Gastroesophageal sphincter (tissue), 4 donors: ENCODE measurements around the gene DMBT1. TPM values are rescaled to one million over a fixed set of nuclear protein-coding genes. Genes with fewer than 3 reads are reported as not detected.

ENCODE experiments used
- ATAC-seq: fragments of 150-250 bp; one replicate; pipeline ENCODE4 v1.9.1; 2016; ENCODE audit warnings: mild to moderate bottlenecking, moderate library complexity
- H3K27ac ChIP-seq, 4 donors: fragments of 200-600 bp; sonication (generic) in 3 of 4; 1 replicate in 3 of 4; 2 replicates in 1 of 4; pipeline ENCODE4 v1.5.1; 2016 to 2019
- H3K27me3 ChIP-seq: fragments of 200-600 bp; sonication (generic); one replicate; pipeline ENCODE4 v1.5.1; 2019
- H3K36me3 ChIP-seq, 2 donors: fragments of 200-600 bp; sonication (generic); one replicate each; pipeline ENCODE4 v1.5.1; 2019; ENCODE audit warnings: control low read depth in 1 of 2
- H3K4me1 ChIP-seq, 3 donors: fragments of 200-600 bp; sonication (generic); 1 replicate in 2 of 3; 2 replicates in 1 of 3; pipeline ENCODE4 v1.5.1; 2016 to 2019; ENCODE audit warnings: control low read depth in 2 of 3
- H3K4me3 ChIP-seq, 2 donors: fragments of 200-600 bp; sonication (generic); one replicate each; pipeline ENCODE4 v1.5.1; 2019; ENCODE audit warnings: mild to moderate bottlenecking in 1 of 2, moderate library complexity in 1 of 2
- H3K9me3 ChIP-seq, 3 donors: fragments of 200-600 bp; sonication (generic); one replicate each; pipeline ENCODE4 v1.5.1; 2017 to 2019; ENCODE audit warnings: control low read depth in 2 of 3
- CTCF ChIP-seq, 4 experiments: fragments of 200-600 bp in 2 of 4; fragments of 450-650 bp in 2 of 4; sonication (generic) in 1 of 4; IDR thresholded peaks; one replicate each; pipeline ENCODE4 v1.5.1; 2017 to 2019; ENCODE audit warnings: antibody characterized with exemption in 4 of 4, mild to moderate bottlenecking in 2 of 4, moderate library complexity in 2 of 4
- EP300 ChIP-seq: sonication (generic); formaldehyde crosslinking; IDR thresholded peaks from one replicate; pipeline ENCODE4 v1.6.1; 2017; ENCODE audit warnings: antibody characterized with exemption, mild to moderate bottlenecking
- POLR2A ChIP-seq, 2 donors: fragments of 450-650 bp; IDR thresholded peaks; one replicate each; pipeline ENCODE4 v1.6.1; 2017; ENCODE audit warnings: antibody characterized with exemption in 2 of 2, mild to moderate bottlenecking in 2 of 2, moderate library complexity in 1 of 2
- POLR2AphosphoS5 ChIP-seq: sonication (generic); formaldehyde crosslinking; IDR thresholded peaks from one replicate; pipeline ENCODE4 v1.6.1; 2017; ENCODE audit warnings: antibody characterized with exemption
- whole genome bisulfite sequencing, 2 donors: methylation state at CpG; one replicate each; pipeline ENCODE4 v1.1.5; 2018; ENCODE audit warnings: low coverage in 1 of 2; 5-methylcytosine and 5-hydroxymethylcytosine counted together
- total RNA-seq, 4 donors: library from RNA; depleted of rRNA; stranded (reverse); fragments of >200 nt; gene quantifications; one replicate each; pipeline ENCODE4 v1.1.0, GENCODE V29; 2016

The DMBT1 gene
- total RNA-seq, 4 donors from 2014 or later, result 0.08 to 2.8 TPM; not detected in 2

GRCh38 chr10:122543676-122544445 lies 16.7 kb upstream of the DMBT1 start:
- H3K27me3 ChIP-seq, result no peaks in the 10 kb centered on the region
- TF ChIP-seq EP300, result no peak
- no peak for TF ChIP-seq POLR2AphosphoS5
- TF ChIP-seq POLR2A (IDR thresholded peaks at IDR 0.05), result no peak
- TF ChIP-seq CTCF (IDR thresholded peaks at IDR 0.05), result no peak
- H3K4me3 ChIP-seq, result no peak overlapping the region
- H3K9me3 ChIP-seq, result no peaks in the 10 kb centered on the region
- H3K4me1 ChIP-seq, result no peaks in the 10 kb centered on the region
- H3K36me3 ChIP-seq, result no peaks in the 10 kb centered on the region
- 83 to 87% methylated on average over 6 to 7 of the region's 10 CpGs for WGBS, 2 donors
- no peak overlapping the region for H3K27ac ChIP-seq
- no peak for ATAC-seq

GRCh38 chr10:122544493-122544892 lies 16.1 kb upstream of the DMBT1 start:
- ATAC-seq, result no peak
- no peak overlapping the region for H3K27ac ChIP-seq
- H3K4me3 ChIP-seq, result no peak overlapping the region
- TF ChIP-seq EP300 (no peak), POLR2A (IDR thresholded peaks at IDR 0.05) (no peak), CTCF (IDR thresholded peaks at IDR 0.05) (no peak), POLR2AphosphoS5 (no peak)
- no peaks in the 10 kb centered on the region for H3K27me3 ChIP-seq
- H3K4me1 ChIP-seq, result no peaks in the 10 kb centered on the region
- H3K36me3 ChIP-seq, result no peaks in the 10 kb centered on the region
- WGBS, 2 donors, result 95% methylated on average over 8 of the region's 8 CpGs
- H3K9me3 ChIP-seq, result no peaks in the 10 kb centered on the region

- no peak overlapping the region for H3K4me3 ChIP-seq
These were observed 14.3 kb upstream of the DMBT1 start for GRCh38 chr10:122546242-122546641.

GRCh38 chr10:122548407-122549085 lies 12.0 kb upstream of the DMBT1 start:
- Histone ChIP-seq H3K36me3 (no peaks in the 10 kb centered on the region), H3K9me3 (no peaks in the 10 kb centered on the region), H3K27me3 (no peaks in the 10 kb centered on the region), H3K27ac (no peak overlapping the region), H3K4me1 (no peaks in the 10 kb centered on the region), H3K4me3 (no peak overlapping the region)
- WGBS, 2 donors, result 91 to 95% methylated on average over 10 to 11 of the region's 11 CpGs
- TF ChIP-seq CTCF (IDR thresholded peaks at IDR 0.05) (no peak), EP300 (no peak)
- ATAC-seq, result no peak

More at GRCh38 chr10:122546242-122546641, 14.3 kb upstream of the DMBT1 start:
- 92 to 94% methylated on average over 3 to 7 of the region's 8 CpGs for WGBS, 2 donors
- ATAC-seq, result no peak
- H3K27ac ChIP-seq, result no peak overlapping the region
- no peaks in the 10 kb centered on the region for H3K27me3 ChIP-seq
- no peaks in the 10 kb centered on the region for H3K4me1 ChIP-seq
- H3K9me3 ChIP-seq, result no peaks in the 10 kb centered on the region
- TF ChIP-seq POLR2A (IDR thresholded peaks at IDR 0.05) (no peak), EP300 (no peak), CTCF (IDR thresholded peaks at IDR 0.05) (no peak), POLR2AphosphoS5 (no peak)
- no peaks in the 10 kb centered on the region for H3K36me3 ChIP-seq

- no peak for ATAC-seq
- Histone ChIP-seq H3K4me3 (no peak overlapping the region), H3K4me1 (no peaks in the 10 kb centered on the region), H3K36me3 (no peaks in the 10 kb centered on the region), H3K27ac (no peak overlapping the region), H3K9me3 (no peaks in the 10 kb centered on the region), H3K27me3 (no peaks in the 10 kb centered on the region)
- no peak for TF ChIP-seq EP300
- no peak for TF ChIP-seq POLR2A (IDR thresholded peaks at IDR 0.05)
- TF ChIP-seq POLR2AphosphoS5, result no peak
- TF ChIP-seq CTCF (IDR thresholded peaks at IDR 0.05), result no peak
- WGBS, 2 donors, result 75 to 90% methylated on average over 1 to 2 of the region's 2 CpGs
These were observed 10.9 kb upstream of the DMBT1 start for GRCh38 chr10:122549636-122550035.
